Fibroblast of pulmonary artery (primary cell): ENCODE results near the gene CUBN.

ENCODE experiments used
- DNase-seq: peaks from one replicate; pipeline ENCODE4 v3.0.0-alpha.2; 2010; ENCODE audit warnings: low read depth
- H3K4me3 ChIP-seq: replicated peaks from 2 replicates; pipeline ENCODE4 v1.5.1; 2011; ENCODE audit warnings: low read depth, mild to moderate bottlenecking, control low read depth, low read length, moderate library complexity
- CTCF ChIP-seq: IDR thresholded peaks from 2 replicates; pipeline ENCODE4 v1.5.1; 2011; ENCODE audit warnings: mild to moderate bottlenecking, control low read depth, low read length, inconsistent platforms; ENCODE audit errors: missing control alignments

Gene CUBN

GRCh38 chr10:16965740-16966447 is 163.7 kb downstream of the CUBN start:
- H3K4me3 ChIP-seq: no peak overlapping the region
- peak; percentile 94 for DNase-seq
- TF ChIP-seq CTCF: no peak

GRCh38 chr10:16965344-16965616 is 164.3 kb downstream of the CUBN start:
- H3K4me3 ChIP-seq: no peak overlapping the region
- no peak for DNase-seq
- TF ChIP-seq CTCF: no peak

DNA sequence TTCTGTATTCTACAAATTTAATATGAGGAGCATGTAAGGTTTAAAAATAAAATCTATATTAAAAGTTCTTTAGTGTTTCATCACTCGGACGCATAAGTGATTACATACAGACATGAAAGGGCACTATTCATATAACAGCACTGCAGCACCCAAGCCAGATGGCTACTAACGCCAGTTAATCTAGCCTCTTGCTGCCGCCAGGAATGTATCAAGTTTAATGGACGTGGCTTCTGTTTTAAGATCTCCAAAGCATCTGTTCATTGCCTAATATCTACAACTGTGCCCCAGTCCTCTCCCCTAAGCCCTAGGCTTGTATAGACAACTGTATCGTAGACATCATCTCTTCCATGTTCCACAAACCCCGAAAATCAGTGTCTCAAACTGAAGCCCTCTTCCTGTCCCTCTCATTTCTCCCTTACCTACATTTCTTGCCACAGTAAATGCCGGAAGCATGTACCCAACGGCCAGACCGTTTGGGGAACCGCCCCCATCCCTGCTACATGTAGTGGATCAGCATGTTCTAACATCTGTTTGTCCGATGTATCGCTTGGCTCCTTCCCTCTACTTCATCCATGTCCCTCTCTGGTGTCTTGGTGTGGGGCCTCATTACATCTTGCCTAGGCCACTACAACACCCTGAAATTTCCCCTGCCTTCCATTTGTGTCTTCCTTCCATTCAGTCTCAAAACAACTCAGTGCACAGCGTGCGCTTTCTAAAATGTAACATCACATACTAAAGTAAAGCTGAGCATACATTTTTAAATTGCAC is 164.9 kb downstream of the CUBN start:
- no peak overlapping the region for H3K4me3 ChIP-seq
- DNase-seq: no peak
- no peak for TF ChIP-seq CTCF

DNA sequence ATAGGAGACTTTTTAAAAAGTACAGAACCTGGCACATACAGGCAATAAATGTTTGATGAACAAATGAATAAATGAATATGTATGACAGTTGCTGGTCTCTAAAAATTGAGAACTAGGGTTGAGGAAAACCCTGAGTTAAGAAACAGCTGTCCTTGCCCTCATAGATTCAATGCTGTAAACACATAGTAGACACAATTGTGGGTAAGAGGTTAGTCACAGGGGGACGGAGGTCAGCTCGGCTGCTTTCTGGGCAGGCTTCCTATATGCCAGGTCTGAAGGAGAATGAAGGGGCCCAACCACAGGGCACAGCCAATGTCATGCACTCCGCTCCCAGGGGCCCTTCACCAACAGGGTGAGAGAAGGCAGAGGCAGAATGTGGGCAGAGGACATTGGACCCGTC is 169.1 kb downstream of the CUBN start:
- no peak for TF ChIP-seq CTCF

GRCh38 chr10:16957038-16957437 is 172.6 kb downstream of the CUBN start:
- no peak for TF ChIP-seq CTCF
- no peak for DNase-seq

More for the DNA sequence above, 169.1 kb downstream of the CUBN start:
- no peak overlapping the region for H3K4me3 ChIP-seq
- no peak for DNase-seq

GRCh38 chr10:16954280-16955030 is 175.2 kb downstream of the CUBN start:
- no peak for DNase-seq
- TF ChIP-seq CTCF: no peak
- H3K4me3 ChIP-seq: no peak overlapping the region

More at GRCh38 chr10:16957038-16957437, 172.6 kb downstream of the CUBN start:
- H3K4me3 ChIP-seq: no peak overlapping the region
